Uterus (tissue), 2 donors: ENCODE data around the gene MED8.

Source experiments
- POLR2A ChIP-seq, 2 donors: fragments of 450-650 bp; IDR thresholded peaks; one replicate each; pipeline ENCODE4 v1.6.1; 2016; ENCODE audit warnings: antibody characterized with exemption in 2 of 2, mild to moderate bottlenecking in 1 of 2, moderate library complexity in 1 of 2
- TF ChIP-seq, protein P1 (sequence below), 4 experiments: fragments of 200-600 bp in 2 of 4; fragments of 450-650 bp in 2 of 4; sonication (generic) in 2 of 4; IDR thresholded peaks; one replicate each; pipeline ENCODE4 v1.5.1; 2016 to 2019; ENCODE audit warnings: antibody characterized with exemption in 4 of 4, mild to moderate bottlenecking in 2 of 4, moderate library complexity in 1 of 4

DNA sequence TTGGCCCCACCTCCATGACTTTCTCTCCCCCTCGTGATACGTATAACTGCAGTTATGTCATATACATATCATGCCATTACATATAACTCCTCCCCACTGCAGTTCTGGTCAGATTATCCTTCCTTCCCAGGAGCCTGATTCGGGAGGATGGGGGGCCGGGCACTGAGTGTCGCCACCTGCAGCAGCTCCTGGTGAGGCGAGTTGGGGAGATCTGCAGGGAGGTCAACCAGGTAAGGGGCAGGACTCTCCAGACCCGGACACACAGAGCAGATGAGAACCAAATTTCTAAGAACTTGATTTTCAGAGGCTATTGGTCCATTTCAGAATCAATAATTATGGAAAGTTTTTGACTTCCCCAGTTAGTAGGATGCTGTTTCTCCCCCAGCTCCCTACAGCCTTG, 44.7 kb upstream of the MED8 start:
- TF ChIP-seq, protein P1, sequence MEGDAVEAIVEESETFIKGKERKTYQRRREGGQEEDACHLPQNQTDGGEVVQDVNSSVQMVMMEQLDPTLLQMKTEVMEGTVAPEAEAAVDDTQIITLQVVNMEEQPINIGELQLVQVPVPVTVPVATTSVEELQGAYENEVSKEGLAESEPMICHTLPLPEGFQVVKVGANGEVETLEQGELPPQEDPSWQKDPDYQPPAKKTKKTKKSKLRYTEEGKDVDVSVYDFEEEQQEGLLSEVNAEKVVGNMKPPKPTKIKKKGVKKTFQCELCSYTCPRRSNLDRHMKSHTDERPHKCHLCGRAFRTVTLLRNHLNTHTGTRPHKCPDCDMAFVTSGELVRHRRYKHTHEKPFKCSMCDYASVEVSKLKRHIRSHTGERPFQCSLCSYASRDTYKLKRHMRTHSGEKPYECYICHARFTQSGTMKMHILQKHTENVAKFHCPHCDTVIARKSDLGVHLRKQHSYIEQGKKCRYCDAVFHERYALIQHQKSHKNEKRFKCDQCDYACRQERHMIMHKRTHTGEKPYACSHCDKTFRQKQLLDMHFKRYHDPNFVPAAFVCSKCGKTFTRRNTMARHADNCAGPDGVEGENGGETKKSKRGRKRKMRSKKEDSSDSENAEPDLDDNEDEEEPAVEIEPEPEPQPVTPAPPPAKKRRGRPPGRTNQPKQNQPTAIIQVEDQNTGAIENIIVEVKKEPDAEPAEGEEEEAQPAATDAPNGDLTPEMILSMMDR (IDR thresholded peaks at IDR 0.05), result no peak
- no peak for TF ChIP-seq POLR2A (IDR thresholded peaks at IDR 0.05)
